GM21423 (cell line): ENCODE results near the gene C5orf63.
"Not testable (repeated sequence)": the region's sequence is repeated elsewhere in the genome, so short reads cannot be mapped to it uniquely, and the experiment has no call there.

Experiments
- ATAC-seq: cut with Tn5 transposase; IDR thresholded peaks from one replicate; pipeline ENCODE4 v1.9.1; 2021; ENCODE audit warnings: mild to moderate bottlenecking, moderate library complexity; ENCODE audit not compliant: unreplicated experiment

The C5orf63 gene

GRCh38 chr5:127072861-127073846 lies at the start of gene C5orf63:
Gene C5orf63, minus strand, starts transcription at chr5:127073502. Its CDS starts 14,507 bp downstream, at chr5:127058995.
- ATAC-seq = peak; percentile 99

GRCh38 chr5:127112347-127112864 lies 39.1 kb upstream of the C5orf63 start:
- no peak for ATAC-seq

GRCh38 chr5:127111112-127111511 lies 37.8 kb upstream of the C5orf63 start:
- ATAC-seq = peak; percentile 60

GRCh38 chr5:127108624-127109260 lies 35.4 kb upstream of the C5orf63 start:
- ATAC-seq = not testable (repeated sequence)

GRCh38 chr5:127101935-127102334 lies 28.6 kb upstream of the C5orf63 start:
- ATAC-seq = no peak

- no peak for ATAC-seq
These were observed 28.2 kb upstream of the C5orf63 start for GRCh38 chr5:127101533-127101932.

- no peak for ATAC-seq
These were observed 24.9 kb upstream of the C5orf63 start for GRCh38 chr5:127098241-127098640.

GRCh38 chr5:127097278-127097677 lies 24.0 kb upstream of the C5orf63 start:
- ATAC-seq = no peak

GRCh38 chr5:127096328-127096993 lies 23.2 kb upstream of the C5orf63 start:
- no peak for ATAC-seq

GRCh38 chr5:127094161-127094814 lies 21.0 kb upstream of the C5orf63 start:
- ATAC-seq = no peak

GRCh38 chr5:127092690-127093089 lies 19.4 kb upstream of the C5orf63 start:
- no peak for ATAC-seq

GRCh38 chr5:127089191-127089590 lies 15.9 kb upstream of the C5orf63 start:
- ATAC-seq = no peak

GRCh38 chr5:127088251-127088650 lies 14.9 kb upstream of the C5orf63 start:
- no peak for ATAC-seq

- ATAC-seq = no peak
These were observed 13.3 kb upstream of the C5orf63 start for GRCh38 chr5:127086589-127086988.

- no peak for ATAC-seq
These were observed 12.5 kb upstream of the C5orf63 start for GRCh38 chr5:127085796-127086195.

- no peak for ATAC-seq
These were observed 12.1 kb upstream of the C5orf63 start for GRCh38 chr5:127085371-127085770.

- ATAC-seq = no peak
These were observed 11.4 kb upstream of the C5orf63 start for GRCh38 chr5:127084656-127085055.

GRCh38 chr5:127083711-127084110 lies 10.4 kb upstream of the C5orf63 start:
- no peak for ATAC-seq

GRCh38 chr5:127079994-127080491 lies 6.7 kb upstream of the C5orf63 start:
- ATAC-seq = no peak

- no peak for ATAC-seq
These were observed 4.1 kb upstream of the C5orf63 start for GRCh38 chr5:127077366-127077765.
